Naive B cell (primary cell): ENCODE results near the gene LITAF. TPM values are rescaled to one million over a fixed set of nuclear protein-coding genes. Genes with fewer than 3 reads are reported as not detected.

Experiments
- ATAC-seq, 2 donors: fragments of 150-1000 bp; cut with Tn5 transposase; 2 replicates each; pipeline ENCODE4 v1.10.0; 2021; ENCODE audit warnings: low read depth in 2 of 2, mild to moderate bottlenecking in 2 of 2, moderate library complexity in 2 of 2
- DNase-seq: peaks from one replicate; pipeline ENCODE4 v3.0.0; 2022
- H3K27ac Mint-ChIP-seq, 6 donors: one replicate each; pipeline ENCODE4 v1.8.0; 2020 to 2022; ENCODE audit warnings: mild to moderate bottlenecking in 6 of 6, mixed read lengths in 6 of 6, moderate library complexity in 5 of 6, inconsistent platforms in 2 of 6
- H3K27me3 Mint-ChIP-seq, 3 donors: one replicate each; pipeline ENCODE4 v1.8.0; 2021 to 2022; ENCODE audit warnings: mixed read lengths in 3 of 3, mild to moderate bottlenecking in 1 of 3
- H3K36me3 Mint-ChIP-seq, 2 donors: one replicate each; pipeline ENCODE4 v1.8.0; 2020 to 2022; ENCODE audit warnings: mixed read lengths in 2 of 2, inconsistent platforms in 1 of 2, mild to moderate bottlenecking in 1 of 2
- H3K4me1 Mint-ChIP-seq, 3 donors: one replicate each; pipeline ENCODE4 v1.8.0; 2020 to 2022; ENCODE audit warnings: mixed read lengths in 3 of 3, inconsistent platforms in 1 of 3, mild to moderate bottlenecking in 1 of 3, moderate library complexity in 1 of 3
- H3K4me3 Mint-ChIP-seq, 8 donors: one replicate each; pipeline ENCODE4 v1.8.0; 2020 to 2022; ENCODE audit warnings: mild to moderate bottlenecking in 8 of 8, mixed read lengths in 8 of 8, moderate library complexity in 8 of 8, inconsistent platforms in 2 of 8
- H3K9me3 Mint-ChIP-seq, 7 donors: one replicate each; pipeline ENCODE4 v1.8.0; 2020 to 2022; ENCODE audit warnings: mixed read lengths in 7 of 7, mild to moderate bottlenecking in 5 of 7, inconsistent platforms in 2 of 7, moderate library complexity in 1 of 7
- polyA plus RNA-seq, 6 donors: library from polyadenylated mRNA; unstranded; fragments of 300-500 nt; fragmentation: Illumina TruSeq; gene quantifications; one replicate each; pipeline ENCODE4 v1.2.3, GENCODE V29; 2021; ENCODE audit warnings: low read depth in 6 of 6

The LITAF gene
- polyA plus RNA-seq, 6 donors from 2014 or later, result 275 to 379 (median 304) TPM

- ATAC-seq (no peak), DNase-seq (no peak)
- Mint-ChIP-seq H3K27ac (no peak overlapping the region), H3K27me3 (no peaks in the 10 kb centered on the region), H3K4me1 (peaks cover 22 to 25% (median 24%) of the 10 kb centered on the region in 3 donors), H3K4me3 (no peak overlapping the region), H3K9me3 (no peaks in the 10 kb centered on the region), H3K36me3 (no peaks in the 10 kb centered on the region)
Measured at GRCh38 chr16:11542069-11542744, 44.5 kb downstream of the LITAF start.

- Mint-ChIP-seq H3K9me3 (no peaks in the 10 kb centered on the region), H3K4me1 (peaks cover 14 to 22% (median 17%) of the 10 kb centered on the region in 3 donors), H3K4me3 (no peak overlapping the region), H3K27ac (peak overlapping the region in 1 of 6 donors; percentile 24), H3K36me3 (no peaks in the 10 kb centered on the region), H3K27me3 (no peaks in the 10 kb centered on the region)
- DNase-seq (no peak), ATAC-seq (no peak)
Measured at GRCh38 chr16:11539641-11540050, 47.1 kb downstream of the LITAF start.

- H3K27ac Mint-ChIP-seq, result no peak overlapping the region
- no peaks in the 10 kb centered on the region for H3K9me3 Mint-ChIP-seq
- peaks cover 11 to 22% (median 13%) of the 10 kb centered on the region in 3 donors for H3K4me1 Mint-ChIP-seq
- H3K36me3 Mint-ChIP-seq, result no peaks in the 10 kb centered on the region
- H3K4me3 Mint-ChIP-seq, result no peak overlapping the region
- no peak for DNase-seq
- H3K27me3 Mint-ChIP-seq, result no peaks in the 10 kb centered on the region
- ATAC-seq, result no peak
Measured at GRCh38 chr16:11538880-11539279, 47.8 kb downstream of the LITAF start.

- DNase-seq (no peak), ATAC-seq (no peak)
- peaks cover 4 to 20% (median 8%) of the 10 kb centered on the region in 3 donors for H3K4me1 Mint-ChIP-seq
- H3K36me3 Mint-ChIP-seq, result no peaks in the 10 kb centered on the region
- no peak overlapping the region for H3K4me3 Mint-ChIP-seq
- H3K9me3 Mint-ChIP-seq, result no peaks in the 10 kb centered on the region
- H3K27ac Mint-ChIP-seq, result peak overlapping the region in 1 of 6 donors; percentile 60
- peaks cover 0 to 5% (median 0%) of the 10 kb centered on the region in 3 donors for H3K27me3 Mint-ChIP-seq
Measured at GRCh38 chr16:11536104-11536866, 50.4 kb downstream of the LITAF start.

GRCh38 chr16:11535494-11535893, 51.2 kb downstream of the LITAF start:
- peaks cover 0 to 20% (median 8%) of the 10 kb centered on the region in 3 donors for H3K4me1 Mint-ChIP-seq
- H3K36me3 Mint-ChIP-seq, result no peaks in the 10 kb centered on the region
- peaks cover 0 to 5% (median 0%) of the 10 kb centered on the region in 3 donors for H3K27me3 Mint-ChIP-seq
- H3K9me3 Mint-ChIP-seq, result no peaks in the 10 kb centered on the region
- DNase-seq, result no peak
- no peak for ATAC-seq
- no peak overlapping the region for H3K4me3 Mint-ChIP-seq
- H3K27ac Mint-ChIP-seq, result no peak overlapping the region

- Mint-ChIP-seq H3K36me3 (no peaks in the 10 kb centered on the region), H3K9me3 (no peaks in the 10 kb centered on the region), H3K4me3 (no peak overlapping the region), H3K27ac (no peak overlapping the region), H3K4me1 (peaks cover 0 to 10% (median 8%) of the 10 kb centered on the region in 3 donors), H3K27me3 (peaks cover 0 to 5% (median 0%) of the 10 kb centered on the region in 3 donors)
- ATAC-seq (no peak), DNase-seq (no peak)
Measured at GRCh38 chr16:11534262-11534661, 52.5 kb downstream of the LITAF start.

DNA sequence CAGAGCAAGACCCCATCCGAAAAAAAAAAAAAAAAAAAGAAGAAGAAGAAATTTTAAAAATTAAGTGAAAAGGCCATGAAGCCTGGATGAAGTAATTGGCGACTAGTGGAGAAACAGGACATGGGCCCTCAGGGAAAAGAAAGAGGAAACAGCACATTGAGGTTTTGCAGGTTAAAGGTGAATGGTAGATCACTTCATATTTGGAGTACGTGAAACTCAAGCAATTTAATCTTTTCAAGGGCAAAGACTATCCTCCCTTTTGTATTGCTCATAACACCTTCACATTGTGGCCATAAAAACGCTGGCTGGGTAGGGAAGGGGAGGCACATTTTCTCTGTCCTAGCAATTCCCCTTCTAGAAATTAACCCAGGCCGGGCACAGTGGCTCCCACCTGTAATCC, 53.1 kb downstream of the LITAF start:
- peak overlapping the region in 1 of 6 donors; percentile 72 for H3K27ac Mint-ChIP-seq

GRCh38 chr16:11530171-11530940, 56.4 kb downstream of the LITAF start:
- no peaks in the 10 kb centered on the region for H3K36me3 Mint-ChIP-seq
- ATAC-seq (no peak), DNase-seq (no peak)
- no peaks in the 10 kb centered on the region for H3K9me3 Mint-ChIP-seq
- H3K27ac Mint-ChIP-seq, result no peak overlapping the region
- H3K27me3 Mint-ChIP-seq, result peaks cover 0 to 21% (median 5%) of the 10 kb centered on the region in 3 donors
- no peak overlapping the region for H3K4me3 Mint-ChIP-seq
- H3K4me1 Mint-ChIP-seq, result peaks cover 0 to 15% (median 14%) of the 10 kb centered on the region in 3 donors

More for the DNA sequence above, 53.1 kb downstream of the LITAF start:
- H3K4me3 Mint-ChIP-seq, result no peak overlapping the region
- ATAC-seq (no peak), DNase-seq (no peak)
- no peaks in the 10 kb centered on the region for H3K9me3 Mint-ChIP-seq
- H3K4me1 Mint-ChIP-seq, result peaks cover 0 to 10% (median 8%) of the 10 kb centered on the region in 3 donors
- no peaks in the 10 kb centered on the region for H3K36me3 Mint-ChIP-seq
- H3K27me3 Mint-ChIP-seq, result peaks cover 0 to 5% (median 0%) of the 10 kb centered on the region in 3 donors

DNA sequence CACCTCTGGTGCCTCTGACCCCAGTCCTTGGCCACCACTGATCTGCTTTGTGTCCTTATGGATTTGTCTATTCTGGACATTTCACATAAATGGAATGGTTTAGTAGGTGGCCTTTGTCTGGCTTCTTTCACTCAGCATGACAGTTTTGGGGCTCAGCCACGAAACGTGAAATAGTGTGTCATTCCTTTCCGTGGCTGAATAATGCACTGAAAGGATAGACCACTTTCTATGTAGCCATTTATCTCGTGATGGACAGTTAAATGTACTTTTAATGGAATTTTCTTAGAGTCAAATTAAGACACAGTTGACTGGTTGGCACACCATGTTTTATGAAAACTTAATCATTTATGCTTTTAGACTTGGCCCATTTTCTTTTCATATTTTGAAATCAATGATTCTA, 57.4 kb downstream of the LITAF start:
- ATAC-seq (no peak), DNase-seq (no peak)
- H3K36me3 Mint-ChIP-seq, result no peaks in the 10 kb centered on the region
- H3K4me3 Mint-ChIP-seq, result no peak overlapping the region
- H3K27me3 Mint-ChIP-seq, result peaks cover 5 to 21% (median 8%) of the 10 kb centered on the region in 3 donors
- H3K9me3 Mint-ChIP-seq, result no peaks in the 10 kb centered on the region
- no peak overlapping the region for H3K27ac Mint-ChIP-seq
- peaks cover 3 to 15% (median 14%) of the 10 kb centered on the region in 3 donors for H3K4me1 Mint-ChIP-seq

- H3K4me1 Mint-ChIP-seq, result peaks cover 3 to 14% (median 13%) of the 10 kb centered on the region in 3 donors
- no peak for DNase-seq
- no peaks in the 10 kb centered on the region for H3K36me3 Mint-ChIP-seq
- no peaks in the 10 kb centered on the region for H3K9me3 Mint-ChIP-seq
- H3K27me3 Mint-ChIP-seq, result peaks cover 5 to 21% (median 8%) of the 10 kb centered on the region in 3 donors
- no peak for ATAC-seq
- H3K4me3 Mint-ChIP-seq, result no peak overlapping the region
- H3K27ac Mint-ChIP-seq, result peak overlapping the region in 1 of 6 donors; percentile 52
Measured at GRCh38 chr16:11528053-11528452, 58.7 kb downstream of the LITAF start.

GRCh38 chr16:11526655-11527350, 59.9 kb downstream of the LITAF start:
- H3K36me3 Mint-ChIP-seq, result no peaks in the 10 kb centered on the region
- H3K4me1 Mint-ChIP-seq, result peaks cover 3 to 9% (median 6%) of the 10 kb centered on the region in 3 donors
- H3K27ac Mint-ChIP-seq, result peak overlapping the region in 2 of 6 donors; percentile 19 to 20
- H3K4me3 Mint-ChIP-seq, result peak overlapping the region in 1 of 8 donors; percentile 47
- peaks cover 5 to 16% (median 8%) of the 10 kb centered on the region in 3 donors for H3K27me3 Mint-ChIP-seq
- no peak for ATAC-seq
- H3K9me3 Mint-ChIP-seq, result peaks cover 0 to 3% (median 1%) of the 10 kb centered on the region in 7 donors
- no peak for DNase-seq

GRCh38 chr16:11524098-11524760, 62.5 kb downstream of the LITAF start:
- Mint-ChIP-seq H3K9me3 (peaks cover 0 to 13% (median 6%) of the 10 kb centered on the region in 7 donors), H3K36me3 (peaks cover 0 to 3% of the 10 kb centered on the region in 2 donors), H3K27ac (no peak overlapping the region), H3K4me3 (no peak overlapping the region), H3K4me1 (peaks cover 3 to 23% (median 10%) of the 10 kb centered on the region in 3 donors), H3K27me3 (peaks cover 5 to 16% (median 8%) of the 10 kb centered on the region in 3 donors)
- DNase-seq, result no peak
- ATAC-seq, result no peak
